NCI-H510A treated with DMSO at 0.1 percent for 48 hours (cell line): ENCODE results near the gene ATP5F1E.
A peak's percentile ranks its signal among the peaks of the same experiment; 100 is the strongest.
"Not testable (repeated sequence)": the region's sequence is repeated elsewhere in the genome, so short reads cannot be mapped to it uniquely, and the experiment has no call there.

Experiments used
- DNase-seq: peaks from one replicate; lab custom pipeline; 2025; lab: John Stamatoyannopoulos, UW

Gene ATP5F1E

GRCh38 chr20:59042796-59043631 lies 10.9 kb upstream of the ATP5F1E start:
- peak; percentile 78 for DNase-seq

DNA sequence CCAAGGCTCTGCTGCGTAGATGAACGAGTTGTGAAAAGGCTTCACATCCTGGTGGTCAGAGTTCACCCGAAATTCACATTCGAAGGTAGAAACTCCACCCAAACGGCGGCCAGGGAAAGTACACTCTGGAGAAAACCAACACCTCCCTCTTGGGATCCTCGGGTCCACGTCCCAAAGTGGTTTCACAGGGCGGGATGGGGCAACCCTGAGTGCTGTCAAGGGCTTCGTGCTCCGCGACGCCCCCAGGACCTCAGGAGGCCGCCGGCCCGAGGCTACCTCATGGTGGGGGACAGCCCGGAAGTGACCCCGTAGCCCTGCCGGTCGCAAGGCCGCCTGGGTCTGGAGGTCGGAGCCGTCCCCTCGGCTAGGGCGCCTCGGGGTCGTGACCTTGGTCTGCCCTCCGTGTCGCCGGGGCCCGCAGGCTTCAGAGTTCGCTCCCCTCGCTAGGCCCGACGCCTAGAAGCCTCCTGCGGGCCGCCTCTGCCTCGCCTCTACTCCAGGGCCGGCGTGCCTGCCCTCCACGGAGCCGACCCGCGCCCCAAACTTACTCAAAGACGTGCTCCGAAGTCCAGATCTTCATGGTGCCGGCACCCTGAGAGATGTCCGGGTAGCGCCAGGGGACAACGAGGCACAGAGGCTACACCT lies 10.1 kb upstream of the ATP5F1E start, which contains the start of gene PRELID3B:
Gene PRELID3B (minus strand): TSS at position 636 of the 645 bp plus-strand sequence. CDS start 56 bp downstream, at position 580.
- no peak for DNase-seq

DNA sequence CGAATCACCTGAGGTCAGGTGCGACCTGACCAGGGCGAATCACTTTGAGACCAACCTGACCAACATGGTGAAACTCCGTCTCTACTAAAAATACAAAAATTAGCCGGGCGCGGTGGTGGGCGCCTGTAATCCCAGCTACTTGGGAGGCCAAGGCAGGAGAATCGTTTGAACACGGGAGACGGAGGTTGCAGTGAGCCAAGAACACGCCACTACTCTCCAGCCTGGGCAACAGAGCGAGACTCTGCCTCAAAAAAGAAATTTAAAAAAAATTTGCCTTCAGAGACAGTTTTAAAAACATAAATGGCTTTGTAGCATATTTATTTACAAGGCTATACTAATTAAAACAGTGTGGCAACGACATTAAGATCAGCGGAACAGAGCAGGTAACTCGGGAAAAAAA lies 9.4 kb upstream of the ATP5F1E start:
- not testable (repeated sequence) for DNase-seq

DNA sequence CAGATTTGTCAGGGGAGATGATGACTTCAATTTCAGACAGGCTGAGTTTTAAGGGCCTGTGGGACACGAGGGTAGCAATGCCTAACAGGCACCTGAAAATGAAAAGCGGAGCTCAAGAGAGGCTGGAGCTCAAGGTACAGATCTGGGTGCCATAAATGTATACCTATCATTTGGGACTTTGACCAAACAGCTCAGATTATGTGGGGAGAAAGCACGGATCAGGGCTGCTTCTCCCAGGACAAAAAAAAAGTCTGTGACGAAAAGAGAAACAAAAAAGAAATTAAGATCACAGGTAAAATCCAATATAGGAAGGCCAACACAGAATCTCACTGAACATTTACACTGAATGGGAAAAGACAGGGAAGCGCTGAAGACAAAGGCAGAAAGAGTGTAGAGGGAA lies 8.5 kb upstream of the ATP5F1E start:
- DNase-seq, result no peak

DNA sequence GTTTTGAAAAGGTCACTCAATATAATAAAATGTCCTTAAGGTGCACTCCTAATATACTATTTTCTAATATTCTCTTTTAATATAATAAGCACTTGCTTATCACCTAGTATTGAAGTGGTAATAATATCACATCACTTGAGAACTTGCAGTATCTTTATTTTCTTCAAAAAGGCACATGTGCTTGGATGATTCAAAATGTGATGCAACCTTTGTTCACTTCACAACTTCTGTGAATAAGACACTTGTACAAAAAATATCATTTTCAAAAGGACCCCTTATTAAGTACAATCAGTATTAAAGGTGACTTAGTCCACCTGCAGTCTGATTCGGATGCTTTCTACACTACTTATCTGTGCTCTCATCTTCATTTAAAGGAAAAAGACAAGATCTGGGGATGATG lies 7.1 kb upstream of the ATP5F1E start:
- no peak for DNase-seq

DNA sequence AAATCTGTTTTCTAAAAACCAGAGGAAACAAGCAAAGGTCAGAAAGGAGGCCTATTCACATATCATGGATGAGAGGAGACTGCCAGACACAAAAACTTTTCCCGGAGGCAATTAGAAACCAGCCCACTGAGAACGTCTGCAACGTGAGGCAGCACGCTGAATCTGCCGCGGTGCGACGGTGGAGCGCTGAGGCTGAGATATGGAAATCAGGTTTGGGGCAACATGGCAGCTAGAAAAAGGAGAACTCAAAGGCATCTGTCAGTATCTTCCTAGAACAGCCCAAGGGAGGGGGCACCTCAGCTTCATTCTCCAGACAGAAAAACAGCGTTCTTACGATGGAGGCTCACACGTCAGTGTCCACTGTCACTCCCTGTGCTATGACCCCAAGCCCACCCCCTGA lies 5.3 kb upstream of the ATP5F1E start:
- DNase-seq, result no peak

GRCh38 chr20:59035381-59035780 lies 3.2 kb upstream of the ATP5F1E start:
- no peak for DNase-seq

DNA sequence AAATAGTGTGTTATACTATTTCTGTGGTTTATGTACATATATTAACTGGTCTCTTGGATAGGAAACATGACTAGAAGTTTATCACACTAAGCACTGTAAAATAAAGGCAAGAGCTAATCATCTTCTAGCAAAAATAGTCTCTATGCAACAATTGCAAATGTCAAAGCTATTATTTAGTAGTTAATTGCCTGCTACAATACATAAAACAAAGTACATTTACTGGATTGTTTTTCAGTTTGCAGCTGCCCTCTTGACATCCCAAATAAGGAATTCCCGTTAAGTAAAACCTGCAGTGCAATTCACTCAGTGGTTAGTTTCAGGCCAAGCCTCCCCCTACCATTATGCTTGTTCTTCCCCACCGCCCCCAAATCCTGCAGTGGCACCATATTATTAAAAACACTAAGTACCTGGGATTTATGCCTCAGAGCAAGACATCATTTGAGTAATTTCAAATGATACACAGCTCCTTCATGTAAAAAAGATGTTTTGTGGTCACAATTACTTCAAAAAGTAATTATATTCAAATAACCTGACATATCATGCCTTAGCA lies 1.6 kb upstream of the ATP5F1E start:
- peak; percentile 15 for DNase-seq

DNA sequence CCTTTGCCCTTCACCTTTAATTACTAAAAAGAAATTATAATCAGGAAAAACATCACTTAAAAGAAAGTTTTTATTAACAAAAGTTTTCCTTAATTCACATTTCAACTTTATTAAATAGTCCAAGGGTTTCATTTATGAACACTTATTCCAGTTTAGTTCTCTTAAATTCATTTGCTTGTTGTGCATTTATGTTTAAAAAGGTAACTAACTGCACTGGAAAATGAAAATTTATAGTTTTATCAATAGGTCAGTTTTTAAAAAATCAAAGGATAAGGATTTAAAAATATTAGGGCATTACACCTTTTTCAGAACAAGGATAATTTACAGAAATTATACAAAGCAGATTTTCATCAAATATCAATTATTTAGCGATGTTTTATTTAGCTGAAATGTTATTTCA lies 958 bp upstream of the ATP5F1E start:
- DNase-seq, result no peak

DNA sequence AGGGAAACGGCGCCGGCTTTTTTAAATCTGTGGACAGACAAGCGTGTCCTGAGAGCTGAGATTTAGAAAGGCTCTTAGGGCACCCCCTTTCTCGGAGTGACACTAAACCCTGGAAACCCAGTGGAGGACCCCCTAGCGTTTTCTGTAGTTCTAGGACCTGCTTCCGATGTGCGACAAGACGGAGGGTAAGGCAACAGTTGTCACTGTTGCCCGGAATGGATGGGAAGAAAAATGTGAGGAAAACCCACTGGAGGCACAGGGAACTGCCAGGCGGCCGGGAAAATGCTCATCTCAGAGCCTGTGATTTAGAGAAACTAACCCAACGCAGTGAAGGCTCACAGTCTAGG lies 551 bp upstream of the ATP5F1E start:
- peak; percentile 56 for DNase-seq

- DNase-seq, result no peak
Observed at GRCh38 chr20:59031564-59032022, 542 bp downstream of the ATP5F1E start.

DNA sequence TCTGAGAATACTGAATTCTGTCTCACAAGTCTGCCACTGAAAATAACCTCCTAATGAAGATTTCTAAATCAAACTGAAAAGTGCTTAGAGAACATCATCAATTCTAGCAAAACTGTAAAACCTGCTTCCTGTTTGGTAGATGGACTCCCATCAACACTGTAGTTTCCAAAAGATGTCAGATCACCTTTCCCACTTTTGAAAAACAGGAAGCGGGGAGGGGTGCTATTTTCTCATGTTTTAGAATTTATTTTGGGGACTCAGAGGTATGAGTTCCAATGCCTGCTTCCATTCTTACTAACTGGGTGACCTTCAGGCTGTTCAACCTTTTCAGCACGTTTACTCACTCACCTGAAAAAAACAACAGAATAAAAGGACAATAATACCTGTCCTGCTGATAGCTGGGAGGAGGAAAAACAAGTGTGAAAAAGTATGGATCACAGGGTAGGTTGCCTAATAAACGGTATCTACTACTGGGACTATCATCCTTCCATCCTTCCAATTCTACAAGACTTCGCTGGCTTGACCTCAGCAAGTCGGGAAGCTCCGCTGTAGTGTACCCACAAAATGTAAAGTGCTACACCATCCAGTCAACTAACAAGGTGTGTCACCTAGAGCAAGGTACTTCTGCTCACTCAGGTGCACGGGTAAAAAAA lies 1.1 kb downstream of the ATP5F1E start:
- DNase-seq, result no peak

- DNase-seq, result no peak
Observed at GRCh38 chr20:59028812-59029211, 3.3 kb downstream of the ATP5F1E start.

DNA sequence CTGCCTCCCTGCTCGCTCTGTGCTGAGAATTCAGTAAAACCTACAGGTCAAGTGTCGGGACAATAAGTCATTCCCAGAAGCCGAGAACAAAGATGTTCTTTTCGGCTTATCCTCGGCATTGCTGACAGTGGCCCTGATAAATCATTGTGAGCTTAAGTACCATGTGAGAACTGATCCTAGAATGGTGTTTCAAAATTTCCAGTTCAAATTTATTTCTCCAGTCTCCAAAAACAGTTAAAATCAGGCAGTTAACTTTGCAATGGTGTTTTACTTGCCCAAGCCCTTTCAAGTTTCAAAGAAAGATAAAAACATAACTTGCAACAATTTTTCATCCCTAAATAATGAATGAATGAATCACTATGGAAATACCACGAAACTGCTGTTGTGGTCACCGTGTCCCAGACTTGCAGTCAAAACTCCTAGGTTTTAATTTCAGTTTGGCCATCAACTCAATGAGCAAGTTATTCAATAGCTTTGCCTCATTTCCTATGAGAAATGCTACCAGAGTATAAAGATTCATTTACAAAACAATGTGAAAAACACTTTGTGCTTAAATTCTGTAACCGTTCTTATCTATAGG lies 4.3 kb downstream of the ATP5F1E start:
- no peak for DNase-seq

DNA sequence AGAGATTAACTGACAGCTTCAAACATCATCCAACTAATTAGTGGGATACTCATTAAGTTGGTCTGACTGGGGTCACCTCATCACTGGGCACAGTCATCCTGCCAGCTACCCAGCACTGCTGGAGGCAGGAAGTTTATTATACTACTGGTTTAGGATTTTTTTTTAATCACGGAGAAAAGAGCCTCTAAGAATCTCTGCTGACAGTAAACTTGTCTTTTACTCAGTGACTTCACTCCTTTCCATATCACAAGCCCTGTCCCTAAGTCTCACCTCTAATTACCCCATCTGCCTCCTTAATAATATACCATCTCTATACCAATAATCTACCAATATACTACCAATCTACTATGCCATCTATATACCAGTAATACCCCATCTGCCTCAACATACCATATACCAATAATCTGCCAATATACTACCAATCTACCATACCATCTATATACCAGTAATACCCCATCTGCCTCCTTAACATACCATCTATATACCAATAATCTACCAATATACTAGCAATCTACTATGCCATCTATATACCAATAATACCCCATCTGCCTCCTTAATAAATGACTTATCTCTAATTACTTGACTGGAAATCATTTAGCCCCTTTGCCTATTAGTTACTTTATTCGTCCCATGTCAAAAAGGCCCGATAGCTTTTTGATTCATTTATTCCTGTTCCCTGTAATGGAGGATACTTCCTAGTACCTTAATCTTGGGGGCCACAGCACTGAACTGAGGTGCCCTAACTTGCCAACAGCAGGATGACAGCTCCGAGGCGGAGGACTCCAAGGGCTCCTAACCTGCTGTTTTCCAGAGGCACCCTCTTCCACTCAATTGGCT lies 5.0 kb downstream of the ATP5F1E start:
- DNase-seq, result no peak

DNA sequence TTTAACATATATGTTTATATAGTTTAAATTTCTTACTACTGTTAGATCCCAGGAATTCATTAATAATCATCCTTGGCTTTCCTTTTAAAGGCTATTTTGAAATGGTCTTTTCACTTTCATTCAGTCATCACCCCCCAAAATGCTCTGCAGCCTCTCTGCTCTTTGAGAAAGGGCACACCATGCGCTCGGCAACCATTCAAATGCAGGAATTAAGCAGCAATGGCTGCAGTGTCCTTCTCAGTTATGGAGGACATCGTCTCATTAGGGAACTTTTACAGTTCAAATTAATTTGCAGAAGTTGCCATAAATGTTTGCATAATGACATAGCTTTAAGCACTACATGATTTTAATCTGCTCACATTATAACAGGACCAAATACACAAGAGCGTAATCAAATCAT lies 6.6 kb downstream of the ATP5F1E start:
- no peak for DNase-seq

DNA sequence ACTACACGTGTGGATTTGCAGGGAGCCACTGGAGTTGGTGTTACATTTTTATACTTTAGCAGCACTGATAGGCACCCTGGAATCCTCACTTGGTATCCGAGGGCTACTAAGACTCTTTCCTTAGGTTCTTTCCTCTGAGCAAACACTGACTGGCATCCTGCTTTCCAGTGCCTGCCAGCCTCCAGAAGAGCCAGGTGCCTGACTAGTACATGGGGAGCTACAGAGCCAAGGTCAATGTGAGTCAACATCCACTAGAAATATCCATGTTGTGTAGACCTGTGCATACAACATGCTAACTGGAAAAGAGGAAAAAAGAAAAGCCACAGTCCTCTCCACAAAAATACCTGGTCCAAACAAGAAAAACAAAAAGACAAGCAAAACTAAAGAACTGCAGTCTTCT lies 7.0 kb downstream of the ATP5F1E start:
- no peak for DNase-seq

DNA sequence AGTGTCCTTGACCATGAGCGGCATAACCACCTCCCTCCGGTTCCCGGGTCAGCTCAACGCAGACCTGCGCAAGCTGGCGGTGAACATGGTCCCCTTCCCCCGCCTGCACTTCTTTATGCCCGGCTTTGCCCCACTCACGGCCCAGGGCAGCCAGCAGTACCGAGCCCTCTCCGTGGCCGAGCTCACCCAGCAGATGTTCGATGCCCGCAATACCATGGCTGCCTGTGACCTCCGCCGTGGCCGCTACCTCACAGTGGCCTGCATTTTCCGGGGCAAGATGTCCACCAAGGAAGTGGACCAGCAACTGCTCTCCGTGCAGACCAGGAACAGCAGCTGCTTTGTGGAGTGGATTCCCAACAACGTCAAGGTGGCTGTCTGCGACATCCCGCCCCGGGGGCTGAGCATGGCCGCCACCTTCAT lies 8.0 kb downstream of the ATP5F1E start:
- no peak for DNase-seq

- DNase-seq, result no peak
Observed at GRCh38 chr20:59023616-59024015, 8.5 kb downstream of the ATP5F1E start.

DNA sequence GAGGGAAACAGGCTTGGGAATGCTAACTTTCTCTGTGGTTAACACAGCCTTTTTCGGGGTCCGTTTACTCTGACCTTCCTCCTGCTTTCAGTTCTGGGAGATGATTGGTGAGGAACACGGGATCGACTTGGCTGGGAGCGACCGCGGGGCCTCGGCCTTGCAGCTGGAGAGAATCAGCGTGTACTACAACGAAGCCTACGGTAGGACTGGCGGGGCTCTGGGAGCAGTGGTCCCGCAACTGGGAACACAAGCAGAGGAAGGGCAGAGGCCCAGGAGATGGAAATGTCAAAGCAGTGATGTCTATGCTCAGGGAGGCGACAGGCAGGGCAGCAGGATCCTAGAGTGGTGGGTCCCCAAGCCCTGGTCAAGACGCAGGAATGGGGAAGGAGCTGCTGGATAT lies 9.4 kb downstream of the ATP5F1E start:
- DNase-seq, result no peak

GRCh38 chr20:59020938-59021551 lies 11.1 kb downstream of the ATP5F1E start:
- DNase-seq, result no peak
